Frontal cortex (tissue), 4 donors: ENCODE data around the gene RARRES2. TPM values are rescaled to one million over a fixed set of nuclear protein-coding genes. Genes with fewer than 3 reads are reported as not detected.
A peak's percentile ranks its signal among the peaks of the same experiment; 100 is the strongest.
"Not testable (repeated sequence)": the region's sequence is repeated elsewhere in the genome, so short reads cannot be mapped to it uniquely, and the experiment has no call there.

Experiments used
- DNase-seq, 2 donors: peaks; one replicate each; pipeline ENCODE4 v3.0.0; 2012; ENCODE audit warnings: low spot score in 2 of 2
- FAIRE-seq: peaks from 2 replicates; lab custom pipeline; 2012; peaks lifted over from hg19 to GRCh38; lab: Jason Lieb, UNC
- total RNA-seq: library from RNA; depleted of rRNA; stranded (reverse); fragments of >200 nt; gene quantifications from one replicate; pipeline ENCODE4 v1.2.3, GENCODE V29; 2014
- donor health status: control.
- donor health status: control.
- donor health status: control.

Gene RARRES2
- total RNA-seq, 1 donor from 2014 or later: 6.9 TPM

GRCh38 chr7:150324373-150324961 is 17.0 kb downstream of the RARRES2 start:
- no peak for DNase-seq
- no peak for FAIRE-seq

- FAIRE-seq (no peak), DNase-seq (no peak)
Measured at GRCh38 chr7:150323682-150324372, 17.6 kb downstream of the RARRES2 start.

GRCh38 chr7:150322833-150323681 is 18.4 kb downstream of the RARRES2 start, which contains the start of the genes ACTR3C and LRRC61:
Gene ACTR3C, minus strand, starts transcription at chr7:150323545. Its CDS starts 28,249 bp downstream, at chr7:150295296.
Gene LRRC61, plus strand, starts transcription at chr7:150323355. Its CDS starts 13,507 bp downstream, at chr7:150336862.
- FAIRE-seq (no peak), DNase-seq (no peak)

GRCh38 chr7:150322114-150322832 is 19.2 kb downstream of the RARRES2 start:
- DNase-seq (no peak), FAIRE-seq (no peak)

- FAIRE-seq: no peak
Measured at GRCh38 chr7:150321788-150322113, 19.7 kb downstream of the RARRES2 start.

GRCh38 chr7:150317748-150318444 is 23.5 kb downstream of the RARRES2 start:
- FAIRE-seq (no peak), DNase-seq (no peak)

More at GRCh38 chr7:150321788-150322113, 19.7 kb downstream of the RARRES2 start:
- no peak for DNase-seq

- FAIRE-seq, DNase-seq: not testable (repeated sequence)
Measured at GRCh38 chr7:150316987-150317386, 24.4 kb downstream of the RARRES2 start.

GRCh38 chr7:150314639-150315239 is 26.7 kb downstream of the RARRES2 start:
- DNase-seq (no peak), FAIRE-seq (peak; percentile 72)

GRCh38 chr7:150313870-150314269 is 27.6 kb downstream of the RARRES2 start:
- FAIRE-seq (no peak), DNase-seq (no peak)

- no peak for FAIRE-seq
- DNase-seq: no peak
Measured at GRCh38 chr7:150313367-150313809, 28.0 kb downstream of the RARRES2 start.

- not testable (repeated sequence) for FAIRE-seq, DNase-seq
Measured at GRCh38 chr7:150312649-150313366, 28.6 kb downstream of the RARRES2 start.

- no peak for DNase-seq
- FAIRE-seq: no peak
Measured at GRCh38 chr7:150311711-150312110, 29.7 kb downstream of the RARRES2 start.

- DNase-seq (no peak), FAIRE-seq (no peak)
Measured at GRCh38 chr7:150311146-150311545, 30.3 kb downstream of the RARRES2 start.

GRCh38 chr7:150308575-150308974 is 32.9 kb downstream of the RARRES2 start:
- DNase-seq: no peak
- no peak for FAIRE-seq

- no peak for DNase-seq
- no peak for FAIRE-seq
Measured at GRCh38 chr7:150307904-150308303, 33.5 kb downstream of the RARRES2 start.

- FAIRE-seq (no peak), DNase-seq (no peak)
Measured at GRCh38 chr7:150307129-150307528, 34.3 kb downstream of the RARRES2 start.

GRCh38 chr7:150306377-150306776 is 35.1 kb downstream of the RARRES2 start:
- not testable (repeated sequence) for DNase-seq, FAIRE-seq

- FAIRE-seq: not testable (repeated sequence)
Measured at GRCh38 chr7:150305903-150306284, 35.5 kb downstream of the RARRES2 start.

More at GRCh38 chr7:150305903-150306284, 35.5 kb downstream of the RARRES2 start:
- not testable (repeated sequence) for DNase-seq
